ENCODE results near the gene GREB1. TPM values are rescaled to one million over a fixed set of nuclear protein-coding genes. Genes with fewer than 3 reads are reported as not detected.

GREB1 gene
- total and polyA plus RNA-seq, 2 of the 13 experiments (the other 11 are each of a cell fraction or from before 2014, with no cell fraction given): 31.3 to 61.2 TPM

DNA sequence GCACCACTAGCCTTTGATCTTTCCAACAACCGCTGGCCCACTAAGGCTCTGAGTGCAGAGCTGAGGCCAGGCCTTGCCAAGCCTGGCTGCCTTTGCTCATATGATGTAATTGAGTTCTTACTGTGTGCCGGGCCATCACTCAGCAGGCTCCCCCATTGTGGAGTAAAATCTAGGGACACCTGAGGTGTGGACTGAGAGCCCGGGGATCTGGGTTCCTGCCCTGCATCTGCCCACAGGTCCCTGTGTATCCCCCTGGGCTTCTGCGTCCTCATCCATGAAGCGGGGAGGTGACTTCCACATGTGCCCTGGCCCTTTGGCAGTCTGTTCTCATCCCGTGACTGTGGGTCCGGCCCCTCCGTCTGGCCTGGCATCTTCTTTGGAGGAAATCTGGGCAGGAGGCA is 33.8 kb downstream of the GREB1 start:
- FAIRE-seq: no peak
- CTCF ChIA-PET (ENCODE audit: low intra/inter-chr PET ratio, low total read pairs): no interaction called here
- Histone ChIP-seq H3K79me2 (ENCODE audit: insufficient read depth, low read length) (peaks cover 22% of the 10 kb centered on the region), H2AFZ (ENCODE audit: low read length) (no peak overlapping the region), H3K27ac (ENCODE audit: extremely low read length, insufficient read depth, low read length) (no peak overlapping the region), H3K36me3 (replicated peaks in 1 of 2; ENCODE audit: control insufficient read depth in 1 of 2, insufficient read depth in 2 of 2, low read length in 2 of 2) (peaks cover 65 to 88% of the 10 kb centered on the region in 2 experiments), H3K27me3 (ENCODE audit: control insufficient read depth in 1 of 2, insufficient read depth in 2 of 2, low read length in 2 of 2) (no peaks in the 10 kb centered on the region), H3K4me2 (ENCODE audit: low read depth, low read length) (no peak overlapping the region), H3K4me1 (ENCODE audit: insufficient read depth, low read length) (no peaks in the 10 kb centered on the region), H3K9me3 (ENCODE audit: low read length) (no peaks in the 10 kb centered on the region), H3K9ac (ENCODE audit: insufficient read depth, low read depth, low read length) (no peak overlapping the region), H4K20me1 (ENCODE audit: insufficient read depth, low read length) (peaks cover 13% of the 10 kb centered on the region; the same call in 1 of the 2 replicates), H3K4me3 (replicated peaks in 1 of 3; ENCODE audit: insufficient read depth in 1 of 3, low read depth in 2 of 3, low read length in 3 of 3) (no peak overlapping the region)
- TF ChIP-seq ZFYVE20 (CRISPR knock-in tag; IDR thresholded peaks at IDR 0.05; ENCODE audit: borderline replicate concordance, low read depth) (no peak), AGO2 (optimal IDR thresholded peaks at IDR 0.05; ENCODE audit: low read depth, low read length) (peak; percentile 25), WIZ (CRISPR knock-in tag; IDR thresholded peaks at IDR 0.05) (no peak)
- DNase-seq (ENCODE audit: low spot score): no peak
- intact Hi-C loops (cut with micrococcal nuclease; ENCODE audit: unreplicated experiment) (no loop called here), in situ Hi-C loops (cut with HindIII; ENCODE audit: extremely low pct_ligation_motif_present, low pct_unique_long_range_greater_than_20kb) (no loop called here)
- WGBS (ENCODE audit: low lambda C conversion rate): over 99% methylated on average over 8 of the region's 8 CpGs
- BruUV-seq (replicated peaks): no TSS peak
- ATAC-seq: no peak
- POLR2A ChIA-PET: no interaction called here

DNA sequence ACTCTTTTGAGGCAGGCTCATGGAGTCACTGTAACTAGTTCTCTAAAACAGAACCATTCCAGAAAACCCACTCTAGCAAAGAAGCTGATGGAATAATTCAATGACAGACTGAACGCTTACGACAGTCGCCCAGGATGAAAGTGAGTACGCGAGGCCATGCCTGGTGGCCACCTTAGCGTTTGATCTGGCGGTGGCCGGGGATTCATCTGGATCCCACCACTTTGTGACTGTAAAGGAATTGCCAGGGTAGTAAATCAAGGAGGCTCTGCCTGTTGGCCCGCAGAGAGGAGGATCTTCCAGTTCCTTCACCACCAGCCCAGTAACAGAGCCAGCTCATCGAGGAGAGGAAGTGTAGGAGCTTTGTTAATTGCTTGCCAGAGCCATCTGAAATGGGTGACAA is 34.6 kb downstream of the GREB1 start:
- BruUV-seq (replicated peaks): TSS peak; percentile 13
- Histone ChIP-seq H3K4me2 (ENCODE audit: low read depth, low read length) (no peak overlapping the region), H3K36me3 (replicated peaks in 1 of 2; ENCODE audit: control insufficient read depth in 1 of 2, insufficient read depth in 2 of 2, low read length in 2 of 2) (peaks cover 65 to 90% of the 10 kb centered on the region in 2 experiments), H4K20me1 (ENCODE audit: insufficient read depth, low read length) (peaks cover 13% of the 10 kb centered on the region; the same call in 1 of the 2 replicates), H2AFZ (ENCODE audit: low read length) (no peak overlapping the region), H3K4me1 (ENCODE audit: insufficient read depth, low read length) (no peaks in the 10 kb centered on the region), H3K9ac (ENCODE audit: insufficient read depth, low read depth, low read length) (no peak overlapping the region), H3K79me2 (ENCODE audit: insufficient read depth, low read length) (peaks cover 18% of the 10 kb centered on the region), H3K9me3 (ENCODE audit: low read length) (no peaks in the 10 kb centered on the region), H3K27me3 (ENCODE audit: control insufficient read depth in 1 of 2, insufficient read depth in 2 of 2, low read length in 2 of 2) (no peaks in the 10 kb centered on the region), H3K27ac (ENCODE audit: extremely low read length, insufficient read depth, low read length) (no peak overlapping the region), H3K4me3 (replicated peaks in 1 of 3; ENCODE audit: insufficient read depth in 1 of 3, low read depth in 2 of 3, low read length in 3 of 3) (no peak overlapping the region)
- in situ Hi-C loops (cut with HindIII; ENCODE audit: extremely low pct_ligation_motif_present, low pct_unique_long_range_greater_than_20kb): no loop called here
- intact Hi-C loops (cut with micrococcal nuclease; ENCODE audit: unreplicated experiment): no loop called here
- POLR2A ChIA-PET: no interaction called here
- whole genome bisulfite sequencing (ENCODE audit: low lambda C conversion rate): 94% methylated on average over 10 of the region's 10 CpGs
- DNase-seq (ENCODE audit: low spot score) (no peak), ATAC-seq (no peak), FAIRE-seq (no peak)
- TF ChIP-seq, protein P1, sequence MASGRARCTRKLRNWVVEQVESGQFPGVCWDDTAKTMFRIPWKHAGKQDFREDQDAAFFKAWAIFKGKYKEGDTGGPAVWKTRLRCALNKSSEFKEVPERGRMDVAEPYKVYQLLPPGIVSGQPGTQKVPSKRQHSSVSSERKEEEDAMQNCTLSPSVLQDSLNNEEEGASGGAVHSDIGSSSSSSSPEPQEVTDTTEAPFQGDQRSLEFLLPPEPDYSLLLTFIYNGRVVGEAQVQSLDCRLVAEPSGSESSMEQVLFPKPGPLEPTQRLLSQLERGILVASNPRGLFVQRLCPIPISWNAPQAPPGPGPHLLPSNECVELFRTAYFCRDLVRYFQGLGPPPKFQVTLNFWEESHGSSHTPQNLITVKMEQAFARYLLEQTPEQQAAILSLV (CRISPR knock-in tag; IDR thresholded peaks at IDR 0.05; ENCODE audit: borderline replicate concordance): no peak
- TF ChIP-seq ZNF557 (CRISPR knock-in tag; IDR thresholded peaks at IDR 0.05) (no peak), RBM22 (optimal IDR thresholded peaks at IDR 0.05; ENCODE audit: low read length) (peak; percentile 68), ZNF44 (CRISPR knock-in tag; IDR thresholded peaks at IDR 0.05) (no peak)
- CTCF ChIA-PET (ENCODE audit: low intra/inter-chr PET ratio, low total read pairs): no interaction called here

Measured in HepG2 (cell line).